ENCODE measurements around the gene RAB17.

- TF ChIP-seq CTCF (conservative IDR thresholded peaks at IDR 0.05): no peak
- no peak for TF ChIP-seq EZH2 (IDR thresholded peaks at IDR 0.05; ENCODE audit: low read depth)
Measured at GRCh38 chr2:237530472-237531433, 59.8 kb downstream of the RAB17 start.

Measured in PC-9 (cell line).